Right lobe of liver (tissue), 6 donors: Measurements from ENCODE around the gene KCTD19. TPM values are rescaled to one million over a fixed set of nuclear protein-coding genes. Genes with fewer than 3 reads are reported as not detected.

Experiments
- ATAC-seq, 4 donors: fragments of 200-7000 bp; cut with Tn5 transposase; one replicate each; pipeline ENCODE4 v1.9.1; 2020; ENCODE audit warnings: mild to moderate bottlenecking in 4 of 4, moderate library complexity in 4 of 4
- DNase-seq, 3 donors: peaks; one replicate each; pipeline ENCODE4 v3.0.0-alpha.2; 2020
- H3K27ac ChIP-seq, 3 donors: fragments of 200-600 bp; one replicate each; pipeline ENCODE4 v1.8.0; 2022
- H3K27me3 ChIP-seq, 2 donors: fragments of 200-600 bp; one replicate each; pipeline ENCODE4 v1.8.0; 2022
- H3K36me3 ChIP-seq, 4 donors: fragments of 200-600 bp; sonication (generic) in 1 of 4; one replicate each; pipeline versions ENCODE4 v1.5.1 to v1.8.0; 2017 to 2022; ENCODE audit warnings: control low read depth in 1 of 4
- H3K4me1 ChIP-seq, 4 donors: fragments of 200-600 bp; sonication (generic) in 1 of 4; one replicate each; pipeline versions ENCODE4 v1.5.1 to v1.8.0; 2017 to 2022; ENCODE audit warnings: control low read depth in 1 of 4
- H3K4me3 ChIP-seq, 3 donors: fragments of 200-600 bp; one replicate each; pipeline ENCODE4 v1.8.0; 2022
- H3K9me3 ChIP-seq, 4 donors: fragments of 200-600 bp; sonication (generic) in 1 of 4; one replicate each; pipeline versions ENCODE4 v1.5.1 to v1.8.0; 2017 to 2022; ENCODE audit warnings: control low read depth in 1 of 4
- POLR2A ChIP-seq: fragments of 450-650 bp; IDR thresholded peaks from one replicate; pipeline ENCODE4 v1.6.1; 2017; ENCODE audit warnings: antibody characterized with exemption, mild to moderate bottlenecking
- WGBS: methylation state at CpG from one replicate; pipeline ENCODE4 v1.1.6; 2018; ENCODE audit warnings: low coverage, low lambda C conversion rate; ENCODE audit not compliant: insufficient coverage; ENCODE audit errors: missing lambda C conversion rate; 5-methylcytosine and 5-hydroxymethylcytosine counted together
- intact Hi-C, 2 donors: fragments of 100-400 bp; cut with DNase I; formaldehyde crosslinking; loops; one replicate each; pipeline versions ENCODE4 v1.11.2 to v1.14.1; 2022
- total RNA-seq, 6 experiments: library from RNA; depleted of rRNA in 2 of 6; stranded (reverse); fragments of >200 nt in 2 of 6; fragmentation: NEBNext Ultra II Directional in 3 of 6; extraction: Animal tissue kit (Norgen Biotek cat#: 25700) in 3 of 6; gene quantifications; one replicate each; pipeline versions ENCODE4 v1.1.0 to v1.2.4, GENCODE V29; 2016 to 2023
- TF ChIP-seq, protein P1 (sequence below), 4 donors: fragments of 200-600 bp in 3 of 4; fragments of 450-650 bp in 1 of 4; IDR thresholded peaks; one replicate each; pipeline versions ENCODE4 v1.5.1 to v1.8.0; 2016 to 2022; ENCODE audit warnings: antibody characterized with exemption in 4 of 4, mild to moderate bottlenecking in 2 of 4
- donor health status: DM: no; HTN: yes; CAD: no.
- donor health status: DM: no; HTN: no; CAD: no.
- donor health status: DM: no; HTN: no; CAD: no.
- donor health status: DM: no; HTN: yes; CAD: no.
- donor health status: DM: no; HTN: yes; CAD: no.

The KCTD19 gene
- total RNA-seq, 6 experiments from 2014 or later: not detected

DNA sequence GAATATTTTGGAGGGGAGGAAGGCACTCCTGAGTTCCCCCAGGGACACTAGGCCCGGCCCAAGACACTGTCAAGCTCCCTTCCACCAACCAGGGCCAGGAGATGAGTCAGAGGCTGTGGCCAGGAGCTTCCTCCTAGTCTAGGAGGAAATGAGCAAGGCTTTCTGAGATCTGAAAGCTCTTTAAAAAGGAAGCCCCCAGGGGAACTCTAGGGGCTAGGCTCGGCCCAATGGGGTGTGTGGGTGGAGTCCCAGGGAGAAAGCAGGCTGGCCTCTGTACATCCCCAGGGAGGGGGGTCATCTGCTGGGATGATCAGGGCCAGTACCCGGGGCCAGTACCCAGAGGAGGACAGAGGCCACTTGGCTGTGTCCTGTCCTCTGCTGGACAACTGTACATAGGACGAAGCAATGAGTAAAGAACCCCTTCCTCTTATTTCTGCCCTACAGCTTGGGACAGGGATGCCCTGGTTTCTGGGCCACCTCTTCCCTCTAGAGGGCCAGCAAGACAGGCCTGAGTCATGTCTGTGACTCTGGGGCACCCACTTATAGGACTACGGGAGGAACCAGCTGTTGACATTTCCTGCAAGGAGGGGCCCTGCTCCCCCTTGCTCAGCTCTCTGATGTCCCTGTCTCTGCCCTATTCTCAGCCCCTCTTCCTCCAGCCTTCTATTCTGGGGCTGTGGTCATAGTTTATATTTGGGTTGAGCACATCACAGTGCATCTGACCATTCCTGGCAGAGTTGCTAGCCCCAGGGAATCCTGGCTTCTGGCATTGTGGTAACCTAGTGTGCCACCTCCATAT lies 82.0 kb downstream of the KCTD19 start:
- Histone ChIP-seq H3K9me3 (no peaks in the 10 kb centered on the region), H3K27ac (peak overlapping the region; percentile 53 to 81 (median 65)), H3K36me3 (no peaks in the 10 kb centered on the region), H3K4me1 (peaks cover 0 to 56% (median 0%) of the 10 kb centered on the region in 4 donors), H3K27me3 (peaks cover 0 to 10% of the 10 kb centered on the region in 2 donors), H3K4me3 (no peak overlapping the region)
- intact Hi-C loops: no loop called here
- DNase-seq (peak; percentile 63 to 79 (median 76)), ATAC-seq (peak; percentile 28 to 53 (median 40))
- TF ChIP-seq, protein P1, sequence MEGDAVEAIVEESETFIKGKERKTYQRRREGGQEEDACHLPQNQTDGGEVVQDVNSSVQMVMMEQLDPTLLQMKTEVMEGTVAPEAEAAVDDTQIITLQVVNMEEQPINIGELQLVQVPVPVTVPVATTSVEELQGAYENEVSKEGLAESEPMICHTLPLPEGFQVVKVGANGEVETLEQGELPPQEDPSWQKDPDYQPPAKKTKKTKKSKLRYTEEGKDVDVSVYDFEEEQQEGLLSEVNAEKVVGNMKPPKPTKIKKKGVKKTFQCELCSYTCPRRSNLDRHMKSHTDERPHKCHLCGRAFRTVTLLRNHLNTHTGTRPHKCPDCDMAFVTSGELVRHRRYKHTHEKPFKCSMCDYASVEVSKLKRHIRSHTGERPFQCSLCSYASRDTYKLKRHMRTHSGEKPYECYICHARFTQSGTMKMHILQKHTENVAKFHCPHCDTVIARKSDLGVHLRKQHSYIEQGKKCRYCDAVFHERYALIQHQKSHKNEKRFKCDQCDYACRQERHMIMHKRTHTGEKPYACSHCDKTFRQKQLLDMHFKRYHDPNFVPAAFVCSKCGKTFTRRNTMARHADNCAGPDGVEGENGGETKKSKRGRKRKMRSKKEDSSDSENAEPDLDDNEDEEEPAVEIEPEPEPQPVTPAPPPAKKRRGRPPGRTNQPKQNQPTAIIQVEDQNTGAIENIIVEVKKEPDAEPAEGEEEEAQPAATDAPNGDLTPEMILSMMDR (IDR thresholded peaks at IDR 0.05): no peak
- no peak for TF ChIP-seq POLR2A
- 35% methylated on average over 2 of the region's 5 CpGs for WGBS

DNA sequence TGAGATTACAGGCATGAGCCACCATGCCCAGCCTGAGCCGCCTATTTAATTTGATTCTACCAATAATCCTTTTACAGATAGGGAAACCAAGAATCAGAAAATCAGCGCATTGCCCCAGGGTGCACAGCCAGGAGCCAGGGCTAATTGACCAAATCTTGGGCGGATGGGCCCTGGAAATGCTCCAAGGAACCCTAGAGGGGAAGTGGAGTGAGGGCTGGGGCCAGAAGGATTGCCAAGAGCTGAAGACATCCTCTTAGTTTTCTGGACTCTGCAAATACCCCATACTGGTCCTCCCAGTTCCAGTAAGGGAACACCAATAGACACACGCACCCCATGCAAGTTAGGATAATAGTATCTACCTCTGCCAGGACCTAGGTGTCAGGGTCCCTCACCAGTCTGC lies 83.1 kb downstream of the KCTD19 start:
- peak in 2 of 3 donors; percentile 47 to 51 for DNase-seq
- Histone ChIP-seq H3K4me1 (peaks cover 0 to 49% (median 0%) of the 10 kb centered on the region in 4 donors), H3K9me3 (no peaks in the 10 kb centered on the region), H3K36me3 (no peaks in the 10 kb centered on the region), H3K27ac (peak overlapping the region in 2 of 3 donors; percentile 53 to 81), H3K4me3 (no peak overlapping the region), H3K27me3 (no peaks in the 10 kb centered on the region)
- no peak for ATAC-seq
- intact Hi-C loops: no loop called here
- WGBS: 44% methylated on average over 3 of the region's 4 CpGs
- no peak for TF ChIP-seq POLR2A
- TF ChIP-seq, protein P1 (IDR thresholded peaks at IDR 0.05): no peak

DNA sequence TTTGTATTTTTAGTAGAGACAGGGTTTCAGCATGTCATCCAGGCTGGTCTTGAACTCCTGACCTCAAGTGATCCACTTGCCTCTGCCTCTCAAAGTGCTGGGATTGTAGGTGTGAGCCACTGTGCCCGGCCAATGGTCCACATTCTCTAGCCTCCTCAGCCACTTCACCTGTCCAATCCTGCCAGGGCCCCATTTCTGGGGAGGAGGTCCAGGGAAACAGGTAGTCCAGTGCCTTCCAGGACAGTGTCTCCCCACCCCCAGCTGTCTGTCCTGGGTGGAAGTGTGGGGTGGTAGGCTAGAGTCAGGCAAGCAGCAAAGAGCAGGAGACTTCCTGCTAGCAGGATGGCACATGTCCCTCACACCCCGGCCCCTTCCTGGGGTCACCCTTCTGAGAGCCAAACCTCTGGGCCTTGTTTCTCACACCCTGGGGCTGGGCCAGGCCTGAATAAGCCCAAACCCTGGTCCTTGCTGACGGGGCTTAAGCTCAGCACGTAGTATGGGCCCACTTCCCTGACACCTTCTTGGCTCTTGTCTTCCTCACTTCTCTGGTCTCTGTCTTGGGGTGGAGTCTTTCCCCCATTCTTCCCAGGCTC lies 84.3 kb downstream of the KCTD19 start:
- no peak overlapping the region for H3K4me3 ChIP-seq
- TF ChIP-seq, protein P1 (IDR thresholded peaks at IDR 0.05): no peak
- TF ChIP-seq POLR2A: no peak
- no peaks in the 10 kb centered on the region for H3K36me3 ChIP-seq
- no peaks in the 10 kb centered on the region for H3K27me3 ChIP-seq
- WGBS: 62% methylated on average over 2 of the region's 4 CpGs
- no peaks in the 10 kb centered on the region for H3K9me3 ChIP-seq
- ATAC-seq: no peak
- intact Hi-C loops: no loop called here
- no peak overlapping the region for H3K27ac ChIP-seq
- DNase-seq: no peak
- peaks cover 0 to 39% (median 0%) of the 10 kb centered on the region in 4 donors for H3K4me1 ChIP-seq

DNA sequence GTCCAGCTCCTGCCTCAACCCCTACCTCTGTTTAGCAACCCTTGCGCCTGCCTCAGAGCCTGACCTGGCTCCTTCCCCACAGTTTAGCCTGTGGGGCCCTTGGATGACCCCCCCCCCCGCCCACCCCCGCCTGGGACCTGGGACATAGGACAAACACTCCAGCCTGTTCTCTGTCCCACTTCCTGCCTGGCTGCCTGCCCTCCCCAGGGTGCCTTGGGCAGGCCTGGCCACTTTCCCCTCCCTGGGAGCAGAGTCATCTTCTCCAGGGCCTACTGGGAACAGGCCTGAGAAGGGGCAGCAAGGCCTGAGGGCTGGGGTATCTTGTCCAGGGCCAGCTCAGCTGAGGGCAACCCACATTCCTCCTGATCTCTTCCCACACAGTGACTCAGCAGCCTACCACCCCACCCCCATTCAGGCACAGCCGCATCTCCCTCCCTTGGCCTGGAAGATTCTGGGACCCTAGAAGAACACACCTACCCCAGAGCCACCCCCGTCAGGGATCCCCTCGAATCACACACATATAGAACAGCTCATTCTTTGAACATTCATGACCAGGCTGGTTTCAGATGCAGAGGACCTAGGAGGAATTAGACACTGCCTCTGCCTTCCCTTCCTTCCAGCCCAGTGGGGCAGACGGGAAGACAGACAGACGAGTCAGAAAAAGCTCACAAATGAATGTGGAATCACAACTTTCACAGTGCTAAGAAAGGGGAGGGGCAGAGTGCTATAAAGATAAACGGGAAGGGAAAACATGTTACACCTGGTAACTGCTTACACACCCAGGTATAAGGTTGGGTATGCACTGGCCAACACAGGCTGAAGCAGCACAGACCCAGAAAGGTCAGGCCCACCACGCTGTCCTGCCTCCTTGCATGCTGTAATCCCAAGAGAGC lies 85.3 kb downstream of the KCTD19 start:
- H3K27me3 ChIP-seq: no peaks in the 10 kb centered on the region
- no peaks in the 10 kb centered on the region for H3K9me3 ChIP-seq
- no peaks in the 10 kb centered on the region for H3K36me3 ChIP-seq
- 59% methylated on average over 5 of the region's 10 CpGs for WGBS
- intact Hi-C loops: no loop called here
- peak; percentile 26 to 51 (median 31) for ATAC-seq
- peak overlapping the region in 1 of 3 donors; percentile 33 for H3K27ac ChIP-seq
- TF ChIP-seq POLR2A: no peak
- TF ChIP-seq, protein P1 (IDR thresholded peaks at IDR 0.05): no peak
- H3K4me3 ChIP-seq: no peak overlapping the region
- peaks cover 0 to 30% (median 0%) of the 10 kb centered on the region in 4 donors for H3K4me1 ChIP-seq
- DNase-seq: peak; percentile 50 to 66 (median 66)
